ENCODE results near the gene SERGEF. TPM values are rescaled to one million over a fixed set of nuclear protein-coding genes. Genes with fewer than 3 reads are reported as not detected.

Gene SERGEF
- total and polyA plus RNA-seq, 12 donors, result 14.8 to 105 (median 19.9) TPM

- H3K4me3 ChIP-seq, result no peak overlapping the region
- H3K4me1 ChIP-seq, result no peaks in the 10 kb centered on the region
- DNase-seq, result no peak
- H3K27me3 ChIP-seq, result no peaks in the 10 kb centered on the region
- intact Hi-C loops (cut with DNase I), result loop anchor here in 3 of 10 donors (5.0 kb wide), 4 partner anchors 54 to 204 kb away; no protein-coding TSS in a partner anchor
- no peaks in the 10 kb centered on the region for H3K9me3 ChIP-seq
- no peaks in the 10 kb centered on the region for H3K36me3 ChIP-seq
- TF ChIP-seq CTCF (IDR thresholded peaks at IDR 0.05), result no peak
- ATAC-seq, result no peak
- H3K27ac ChIP-seq, result no peak overlapping the region
- WGBS, 2 donors, result 95 to 97% methylated on average over 6 of the region's 6 CpGs
These were observed 239.2 kb downstream of the SERGEF start for GRCh38 chr11:17773674-17774073.

DNA sequence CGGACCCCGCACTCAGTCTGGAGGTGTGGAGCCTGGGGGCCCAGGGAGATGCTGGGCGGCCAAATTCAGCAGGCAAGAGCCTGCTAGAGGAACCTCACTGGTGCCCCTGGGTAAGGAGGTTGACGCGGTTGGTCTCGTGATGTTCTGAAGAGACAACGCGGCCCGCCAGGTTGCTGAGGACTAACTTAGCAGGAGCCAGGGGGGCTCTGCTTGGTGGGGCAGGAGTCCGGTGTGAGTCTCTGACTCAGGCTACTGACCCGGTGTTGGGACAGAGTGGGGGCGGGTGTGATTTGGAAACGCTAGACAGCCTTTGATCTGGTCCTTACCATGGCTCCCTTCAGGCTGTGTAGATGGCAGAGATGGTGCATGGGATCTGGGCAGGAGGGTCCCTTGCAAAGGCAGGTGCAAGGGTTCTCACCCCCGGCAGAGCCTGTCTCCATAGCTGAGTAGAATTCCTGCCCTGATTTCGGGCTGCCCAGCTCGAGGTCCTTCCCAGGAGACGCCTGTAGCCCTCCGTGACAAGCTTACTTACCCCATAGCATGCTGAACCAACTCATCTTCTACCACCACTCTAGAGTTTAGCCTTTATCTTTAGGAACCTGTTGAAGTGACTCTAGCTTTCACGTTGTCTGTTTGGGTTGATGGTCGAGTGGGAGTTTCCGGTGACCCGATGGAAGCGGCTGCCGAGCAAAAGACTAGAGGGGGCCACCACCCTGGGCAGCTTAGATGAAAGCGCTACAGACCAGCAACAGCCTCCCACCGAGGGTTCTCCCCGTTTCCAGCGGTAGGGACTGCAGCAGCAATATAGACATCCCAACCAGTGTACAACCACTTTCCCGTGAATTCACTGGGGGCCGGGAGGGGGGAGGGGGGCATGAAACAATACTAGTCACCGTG is 239.9 kb downstream of the SERGEF start:
- no peak for DNase-seq

DNA sequence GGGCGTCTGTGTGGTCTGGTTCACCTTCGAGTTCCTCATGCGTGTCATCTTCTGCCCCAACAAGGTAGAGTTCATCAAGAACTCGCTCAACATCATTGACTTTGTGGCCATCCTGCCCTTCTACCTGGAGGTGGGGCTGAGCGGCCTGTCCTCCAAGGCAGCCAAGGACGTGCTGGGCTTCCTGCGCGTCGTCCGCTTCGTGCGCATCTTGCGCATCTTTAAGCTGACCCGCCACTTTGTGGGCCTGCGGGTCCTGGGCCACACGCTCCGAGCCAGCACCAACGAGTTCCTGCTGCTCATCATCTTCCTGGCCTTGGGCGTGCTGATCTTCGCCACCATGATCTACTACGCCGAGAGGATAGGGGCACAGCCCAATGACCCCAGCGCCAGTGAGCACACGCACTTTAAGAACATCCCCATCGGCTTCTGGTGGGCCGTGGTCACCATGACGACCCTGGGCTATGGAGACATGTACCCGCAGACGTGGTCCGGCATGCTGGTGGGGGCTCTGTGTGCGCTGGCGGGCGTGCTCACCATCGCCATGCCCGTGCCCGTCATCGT is 240.9 kb downstream of the SERGEF start:
- no peaks in the 10 kb centered on the region for H3K27me3 ChIP-seq
- no peak for TF ChIP-seq CTCF (IDR thresholded peaks at IDR 0.05)
- no peaks in the 10 kb centered on the region for H3K36me3 ChIP-seq
- intact Hi-C loops (cut with DNase I), result loop anchor here in 3 of 10 donors (5.0 kb wide), 4 partner anchors 55 to 205 kb away; no protein-coding TSS in a partner anchor
- no peak overlapping the region for H3K4me3 ChIP-seq
- DNase-seq, result no peak
- H3K9me3 ChIP-seq, result no peaks in the 10 kb centered on the region
- no peak for ATAC-seq
- no peaks in the 10 kb centered on the region for H3K4me1 ChIP-seq
- WGBS, 2 donors, result 97 to 98% methylated on average over 37 of the region's 37 CpGs
- H3K27ac ChIP-seq, result no peak overlapping the region

More for the DNA sequence above, 239.9 kb downstream of the SERGEF start:
- 90 to 93% methylated on average over 31 of the region's 31 CpGs for WGBS, 2 donors
- no peaks in the 10 kb centered on the region for H3K4me1 ChIP-seq
- intact Hi-C loops (cut with DNase I), result loop anchor here in 3 of 10 donors (5.0 kb wide), 4 partner anchors 54 to 204 kb away; no protein-coding TSS in a partner anchor
- no peak overlapping the region for H3K27ac ChIP-seq
- no peaks in the 10 kb centered on the region for H3K36me3 ChIP-seq
- H3K9me3 ChIP-seq, result no peaks in the 10 kb centered on the region
- ATAC-seq, result no peak
- H3K27me3 ChIP-seq, result no peaks in the 10 kb centered on the region
- TF ChIP-seq CTCF (IDR thresholded peaks at IDR 0.05), result no peak
- H3K4me3 ChIP-seq, result no peak overlapping the region

DNA sequence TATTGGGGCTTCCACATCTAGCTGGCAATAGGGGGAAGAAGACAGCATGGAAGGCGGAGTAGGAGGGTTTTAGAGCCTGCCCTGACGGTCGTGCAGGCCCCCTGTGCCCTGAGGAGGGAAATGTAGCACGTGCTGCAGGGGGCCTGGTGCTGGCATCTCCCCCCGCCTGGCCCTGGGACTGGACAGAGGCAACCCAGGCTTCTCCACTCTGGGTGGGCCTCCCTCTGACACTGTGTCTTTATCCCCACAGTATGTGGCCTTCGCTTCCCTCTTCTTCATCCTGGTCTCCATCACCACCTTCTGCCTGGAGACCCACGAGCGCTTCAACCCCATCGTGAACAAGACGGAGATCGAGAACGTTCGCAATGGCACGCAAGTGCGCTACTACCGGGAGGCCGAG is 241.4 kb downstream of the SERGEF start:
- intact Hi-C loops (cut with DNase I), result loop anchor here in 3 of 10 donors (5.0 kb wide), 4 partner anchors 56 to 206 kb away; no protein-coding TSS in a partner anchor
- no peak for ATAC-seq
- no peaks in the 10 kb centered on the region for H3K36me3 ChIP-seq

More for the DNA sequence above, 241.4 kb downstream of the SERGEF start:
- Histone ChIP-seq H3K27ac (no peak overlapping the region), H3K4me3 (no peak overlapping the region), H3K9me3 (no peaks in the 10 kb centered on the region), H3K27me3 (no peaks in the 10 kb centered on the region), H3K4me1 (no peaks in the 10 kb centered on the region)
- 95% methylated on average over 17 of the region's 17 CpGs for WGBS, 2 donors
- TF ChIP-seq CTCF (IDR thresholded peaks at IDR 0.05), result no peak
- no peak for DNase-seq

All from heart right ventricle (tissue), 16 donors.